HG03558 (cell line): Measurements from ENCODE around the gene TRPV5.
"Not testable (repeated sequence)": the region's sequence is repeated elsewhere in the genome, so short reads cannot be mapped to it uniquely, and the experiment has no call there.

Experiments used
- ATAC-seq: cut with Tn5 transposase; IDR thresholded peaks from one replicate; pipeline ENCODE4 v1.9.1; 2021; ENCODE audit warnings: moderate number of reproducible peaks; ENCODE audit not compliant: unreplicated experiment; ENCODE audit errors: extremely low read depth

TRPV5 gene

DNA sequence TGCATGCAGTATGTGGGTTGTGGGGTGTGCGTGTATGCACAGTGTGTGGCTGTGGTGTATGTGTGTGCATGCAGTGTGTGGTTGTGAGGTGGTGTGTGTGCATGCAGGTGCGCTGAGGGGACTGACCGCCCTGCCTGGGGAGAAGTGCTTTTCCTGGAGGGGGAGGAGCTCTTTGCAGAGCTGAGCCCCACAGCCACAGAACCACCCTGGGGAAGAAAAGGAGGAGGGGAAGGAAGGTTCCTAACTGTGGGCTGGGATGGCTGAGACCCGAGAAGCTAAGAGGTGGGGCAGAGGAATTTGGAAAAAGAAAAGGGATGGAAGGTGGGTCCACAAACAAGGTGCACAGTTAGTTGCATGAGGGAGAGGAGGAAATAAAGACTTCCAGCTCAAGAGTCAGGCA lies at the start of gene TRPV5:
TSS of gene TRPV5 (minus strand) at position 123 of the 400 bp plus-strand sequence. CDS start 287 bp downstream, outside the sequence.
- no peak for ATAC-seq

DNA sequence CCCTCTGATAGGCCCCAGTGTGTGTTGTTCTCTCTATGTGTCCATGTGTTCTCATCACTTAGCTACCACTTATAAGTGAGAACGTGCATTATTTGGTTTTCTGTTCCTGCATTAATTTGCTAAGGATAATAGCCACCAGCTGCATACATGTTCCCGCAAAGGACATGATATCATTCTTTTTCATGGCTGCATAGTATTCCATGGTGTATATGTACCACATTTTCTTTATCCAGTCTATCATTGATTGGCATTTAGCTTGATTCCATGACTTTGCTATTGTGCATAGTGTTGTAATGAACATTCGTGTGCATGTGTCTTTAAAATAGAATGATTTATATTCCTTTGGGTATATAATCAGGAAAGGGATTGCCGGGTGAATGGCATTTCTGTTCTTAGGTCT lies 44.9 kb upstream of the TRPV5 start:
- ATAC-seq: not testable (repeated sequence)

DNA sequence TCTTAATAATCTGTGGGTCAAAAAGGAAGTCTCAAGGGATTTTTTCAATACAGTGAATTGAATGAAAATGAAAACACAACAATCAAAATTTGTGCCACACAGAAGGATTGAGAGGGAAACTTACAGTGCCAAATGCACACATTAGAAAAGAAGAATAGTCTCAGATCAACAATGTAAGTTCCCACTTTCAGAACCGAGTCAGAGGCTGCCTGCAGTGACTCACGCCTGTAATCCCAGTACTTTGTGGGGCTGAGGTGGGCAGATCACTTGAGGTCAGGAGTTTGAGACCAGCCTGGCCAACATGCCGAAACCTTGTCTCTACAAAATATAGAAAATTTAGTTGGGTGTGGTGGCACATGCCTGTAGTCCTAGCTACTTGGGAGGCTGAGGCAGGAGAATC lies 41.1 kb upstream of the TRPV5 start:
- ATAC-seq: no peak

DNA sequence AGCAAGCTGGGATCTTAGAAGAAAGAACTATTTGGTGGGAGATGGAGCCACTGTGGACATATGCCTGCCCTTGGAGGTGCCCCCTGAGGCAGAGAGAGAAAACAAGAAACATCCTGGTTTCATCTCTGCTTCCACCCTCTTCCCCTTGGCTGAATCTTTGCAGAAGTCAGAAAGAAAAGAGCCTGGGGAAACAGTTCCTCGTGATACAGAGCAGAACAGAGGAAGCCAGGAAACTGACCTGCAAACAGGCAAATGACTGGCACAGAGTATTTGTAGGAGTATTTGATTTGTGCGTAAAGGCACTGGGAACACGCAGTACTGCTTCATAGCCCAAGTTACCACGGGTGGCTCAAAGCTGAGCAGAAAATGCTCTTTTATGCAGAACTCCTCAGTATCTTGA lies 35.6 kb upstream of the TRPV5 start:
- ATAC-seq: no peak

DNA sequence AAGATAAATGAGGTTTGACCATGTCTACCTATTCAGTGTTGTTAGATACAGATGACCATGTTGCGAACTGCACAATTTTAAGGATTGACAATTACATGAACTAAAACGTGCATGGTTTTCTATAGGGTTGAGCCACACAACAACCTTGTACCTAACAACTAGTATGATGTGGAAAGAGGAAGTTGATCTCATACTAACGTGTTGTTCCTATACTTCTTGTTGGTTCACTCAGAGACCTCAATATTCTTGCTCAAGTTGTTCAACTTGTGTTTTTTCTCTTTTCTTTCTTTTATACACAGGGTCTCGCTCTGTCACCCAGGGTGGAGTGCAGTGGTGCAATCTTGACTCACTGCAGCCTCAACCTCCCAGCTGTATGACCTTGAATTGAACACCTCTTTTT lies 34.7 kb upstream of the TRPV5 start:
- no peak for ATAC-seq

DNA sequence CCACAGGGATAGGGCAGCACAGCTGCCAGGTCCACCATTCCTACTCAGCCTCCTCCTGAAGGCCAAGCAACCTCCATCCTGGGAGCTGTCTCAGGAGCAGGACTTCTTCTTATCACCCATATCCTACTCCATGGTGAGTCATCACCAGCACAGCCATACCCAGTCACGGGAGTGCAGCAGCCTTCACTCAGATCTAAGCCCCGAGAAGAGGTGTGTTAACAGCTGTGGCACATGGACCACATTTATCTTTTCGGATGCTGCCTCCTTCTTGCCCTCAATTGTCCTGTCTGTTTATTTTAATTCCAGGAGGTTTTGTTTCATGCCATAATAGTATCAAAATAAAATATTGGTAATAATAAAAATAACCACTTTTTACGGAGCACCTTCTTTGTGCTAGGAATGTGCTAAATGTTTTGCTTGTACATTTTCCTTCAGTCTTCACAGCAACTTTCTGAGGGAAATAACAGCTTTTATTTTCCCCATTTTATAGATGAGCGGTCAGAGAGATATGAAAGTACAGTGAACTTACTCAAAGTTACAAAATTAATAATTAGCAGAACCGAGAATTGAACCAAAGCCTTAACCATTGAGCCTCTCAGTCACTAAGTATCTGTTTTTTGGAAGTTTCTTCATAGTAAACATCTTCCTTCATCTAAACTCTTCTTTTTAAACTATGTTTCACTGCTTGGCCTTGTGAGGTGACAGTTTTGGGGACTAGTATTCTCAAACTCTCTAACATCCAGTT lies 31.1 kb upstream of the TRPV5 start:
- ATAC-seq: no peak

DNA sequence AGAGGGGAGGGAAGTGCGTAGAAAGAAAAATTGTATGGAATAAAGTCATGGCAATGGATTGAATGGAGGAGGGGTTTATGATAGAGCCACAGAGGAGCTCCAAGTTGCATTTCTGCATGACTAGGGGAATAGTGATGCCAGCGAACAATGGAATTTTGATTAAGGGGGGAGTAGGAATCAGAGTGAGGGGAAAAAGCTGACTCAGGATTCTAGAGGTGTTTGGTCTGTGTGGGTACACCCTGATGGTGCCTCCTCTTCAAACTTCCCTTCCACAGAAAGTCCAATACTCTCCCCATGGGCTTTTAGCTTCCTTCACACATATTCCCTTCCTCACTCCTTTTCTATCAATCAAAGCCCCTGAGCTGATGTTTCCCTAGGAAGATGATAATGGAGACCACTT lies 30.4 kb upstream of the TRPV5 start:
- no peak for ATAC-seq

DNA sequence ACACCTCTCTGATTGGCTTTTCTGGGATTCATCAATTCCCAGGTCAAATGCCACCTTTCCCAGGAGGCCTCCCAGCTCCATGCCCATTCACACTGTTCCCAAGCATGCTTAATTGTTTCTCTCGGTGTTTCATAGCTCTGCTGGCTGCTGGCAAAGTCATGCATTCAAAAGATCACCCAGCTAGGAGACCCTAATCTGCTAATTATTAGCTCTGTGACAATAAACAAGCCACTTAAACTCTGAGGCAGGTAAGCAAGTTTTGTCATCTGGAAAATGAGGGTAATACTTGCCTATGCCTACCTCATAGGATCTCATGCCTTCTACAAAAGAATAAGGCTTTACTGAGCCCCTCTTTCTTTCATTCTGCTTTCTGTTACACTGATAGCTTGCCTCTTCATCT lies 29.4 kb upstream of the TRPV5 start:
- ATAC-seq: no peak

DNA sequence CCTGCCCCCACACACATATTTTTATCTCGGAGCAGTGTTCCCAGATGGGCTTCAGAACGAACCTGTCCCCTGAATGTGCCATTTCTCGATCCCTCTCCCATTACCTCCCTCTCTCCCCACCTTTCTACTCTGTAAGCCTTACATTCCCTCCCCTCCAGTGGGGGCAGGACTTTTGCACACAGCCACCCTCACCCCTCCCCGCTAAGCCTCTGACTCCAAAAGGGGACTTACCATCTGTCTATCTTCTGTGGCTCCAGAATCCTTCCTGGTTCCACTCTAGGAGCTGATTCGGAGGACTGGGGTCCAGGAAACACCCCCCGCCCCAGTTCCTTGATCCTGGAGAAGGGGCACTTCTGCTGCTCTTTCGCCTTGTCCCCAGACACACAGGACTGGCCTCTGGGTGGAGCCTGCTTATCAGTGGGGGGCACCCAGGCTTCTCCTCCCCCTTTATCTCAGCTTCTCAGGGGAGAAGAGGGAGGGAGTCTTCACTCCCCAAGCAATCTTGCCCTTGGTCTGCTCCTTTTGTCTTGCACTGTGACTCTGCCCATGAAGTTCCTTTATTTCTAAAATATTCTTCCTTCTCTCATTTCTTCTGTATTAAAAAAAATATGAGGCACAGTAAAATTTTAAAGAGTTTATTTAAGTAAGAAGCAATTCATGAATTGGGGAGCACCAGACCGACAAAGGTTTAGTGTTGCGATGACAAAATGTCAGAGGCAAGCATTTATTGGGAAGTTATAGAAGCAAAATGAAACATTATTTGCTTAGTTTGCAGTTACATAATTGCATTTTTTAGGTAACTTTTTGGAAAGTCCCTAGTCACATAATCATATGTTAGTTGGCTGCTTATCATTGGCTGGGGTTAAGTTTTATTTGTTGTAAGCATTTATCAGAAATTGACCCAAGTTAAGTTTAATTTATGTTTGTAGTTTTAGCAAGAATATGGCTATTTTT lies 28.7 kb upstream of the TRPV5 start, which contains the start of gene KEL:
TSS of gene KEL (minus strand) at position 391 of the 954 bp plus-strand sequence. CDS start at position 234, 157 bp downstream.
- no peak for ATAC-seq

DNA sequence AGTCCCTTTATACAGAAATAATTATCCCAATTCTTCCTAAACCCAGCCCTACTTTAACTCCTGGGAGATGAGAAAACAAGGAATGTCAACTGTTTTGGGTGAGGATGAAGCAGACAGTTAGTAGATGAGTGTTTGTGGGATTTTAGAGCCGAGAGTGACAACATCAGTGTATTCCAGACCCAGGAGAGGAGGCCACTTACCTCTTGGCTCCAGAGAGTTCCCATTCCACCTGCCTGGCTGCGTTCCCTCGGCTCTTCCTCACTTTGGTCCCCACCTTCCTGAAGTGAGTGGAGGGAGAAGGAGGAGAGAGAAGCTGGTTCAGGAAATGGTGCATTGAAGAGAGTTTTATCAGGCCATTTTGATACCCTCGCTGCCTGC lies 28.0 kb upstream of the TRPV5 start:
- no peak for ATAC-seq

DNA sequence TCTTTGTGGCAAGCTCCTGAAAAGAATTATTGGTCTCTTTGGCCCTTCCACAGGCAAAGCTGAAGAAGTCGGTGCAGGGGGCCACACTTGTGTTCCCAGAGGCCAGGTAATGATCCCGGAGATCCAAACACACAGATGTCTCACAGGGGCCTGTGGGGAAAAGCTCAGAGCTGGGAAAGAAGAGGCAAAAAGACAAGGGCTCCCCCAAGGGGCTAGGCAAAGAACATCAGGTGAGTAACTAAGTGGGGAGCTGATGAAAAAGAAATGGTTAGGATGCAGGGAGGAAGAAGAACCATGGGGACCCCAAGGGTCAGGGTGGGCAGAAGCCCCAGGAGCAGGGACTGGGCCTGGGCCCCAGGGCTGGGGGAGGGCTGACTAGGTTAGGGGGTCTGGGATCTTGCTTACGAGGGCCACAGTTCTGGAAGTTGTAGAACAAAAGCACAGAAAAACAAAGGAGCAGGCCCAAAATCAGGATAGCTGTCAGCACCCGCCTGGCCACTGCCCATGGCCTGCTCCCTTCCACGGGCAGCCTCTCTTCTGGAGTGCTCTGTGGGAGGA lies 27.5 kb upstream of the TRPV5 start:
- ATAC-seq: no peak

DNA sequence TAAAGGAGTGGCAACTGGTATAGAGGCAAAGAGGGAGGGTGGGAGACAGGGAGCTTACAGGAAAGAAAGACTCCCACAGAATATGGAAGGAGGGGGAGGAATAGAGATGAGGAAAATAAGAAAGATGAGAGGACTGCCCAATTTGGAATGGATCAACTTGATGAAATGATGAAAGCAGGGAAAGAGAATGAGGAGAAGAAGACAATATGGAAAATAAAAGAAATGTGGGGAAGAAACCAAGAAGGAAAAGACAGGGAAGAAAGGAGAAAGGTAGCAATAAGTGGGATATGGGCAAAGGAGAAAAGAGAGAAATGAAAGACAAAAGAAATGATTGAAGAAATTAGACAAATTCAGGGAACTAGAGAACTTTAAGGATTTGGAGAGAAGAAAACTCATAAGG lies 25.7 kb upstream of the TRPV5 start:
- no peak for ATAC-seq

DNA sequence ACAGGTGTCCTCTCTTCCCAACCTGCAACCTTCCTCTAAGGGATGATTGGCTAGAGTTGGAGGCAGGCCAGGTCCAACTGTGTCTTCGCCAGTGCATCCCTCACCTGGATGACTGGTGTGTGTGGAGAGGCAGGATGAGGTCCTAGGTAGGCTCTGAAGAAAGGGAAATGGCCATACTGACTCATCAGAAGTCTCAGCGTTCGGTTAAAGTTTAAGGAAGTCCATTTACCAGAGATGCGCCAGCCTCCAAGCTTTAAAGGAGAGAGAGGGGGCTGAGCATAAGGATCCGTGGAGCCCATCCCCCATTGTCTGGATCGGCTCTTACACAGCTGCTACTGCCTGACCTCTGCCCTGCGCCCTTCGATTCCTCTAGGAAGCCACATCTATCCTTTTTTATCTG lies 24.2 kb upstream of the TRPV5 start:
- no peak for ATAC-seq

DNA sequence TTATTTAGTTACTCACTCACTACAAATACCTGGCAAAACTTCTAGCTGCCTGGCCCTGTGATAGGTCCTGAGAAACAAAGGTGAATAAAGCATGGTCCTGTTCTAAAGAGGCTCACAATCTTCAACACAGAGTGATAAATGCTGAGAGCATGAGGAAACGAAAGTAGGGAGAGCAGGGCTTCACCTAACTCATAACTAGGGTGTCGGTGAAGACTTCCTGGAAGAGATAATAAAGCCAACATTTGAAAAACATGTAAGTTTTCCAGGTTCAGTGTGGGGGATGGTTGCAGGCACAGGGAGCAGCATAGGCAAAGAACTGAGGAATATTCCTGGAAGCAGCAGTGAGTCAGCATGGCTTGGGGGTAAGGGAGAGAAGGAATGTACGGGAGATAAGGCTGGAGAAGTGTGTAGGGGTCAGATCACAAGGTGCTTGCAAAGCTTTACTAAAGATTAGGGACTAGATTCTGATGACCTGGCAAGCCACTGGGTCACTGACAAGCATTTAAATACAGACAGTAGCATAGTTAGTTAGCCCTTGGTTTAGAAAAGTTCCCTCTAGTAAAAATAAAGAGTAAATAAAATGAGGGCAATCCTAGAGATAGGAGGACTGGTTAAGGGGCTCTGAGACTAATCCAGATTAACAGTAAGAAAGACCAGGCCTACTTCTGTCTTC lies 23.5 kb upstream of the TRPV5 start:
- no peak for ATAC-seq

DNA sequence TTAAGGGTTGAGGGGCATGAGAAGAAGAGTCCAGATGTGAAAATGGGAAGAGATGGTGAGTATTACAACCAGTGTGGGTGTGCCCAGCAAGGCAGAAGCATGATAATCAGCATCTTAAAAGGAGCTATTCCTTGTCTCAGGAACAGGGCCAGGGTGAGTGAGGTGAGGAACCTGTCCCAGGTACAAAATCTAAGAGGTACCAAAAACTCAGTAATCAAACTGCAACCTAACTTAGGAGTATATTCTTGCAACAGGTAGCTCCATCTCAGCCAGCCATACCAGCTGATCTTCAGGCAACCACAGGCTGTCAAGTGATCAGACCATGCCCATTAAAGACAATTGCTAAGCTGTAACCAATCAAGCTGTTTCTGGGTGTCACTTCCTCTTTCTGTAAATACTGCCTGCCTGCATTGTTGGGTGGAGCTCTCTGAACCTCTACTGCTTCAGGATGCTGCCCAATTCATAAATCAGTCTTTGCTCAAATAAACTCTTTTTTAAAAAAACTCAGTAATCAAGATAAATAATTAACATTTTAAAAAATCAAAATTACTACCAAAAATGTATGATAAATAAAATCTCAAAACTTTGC lies 21.2 kb upstream of the TRPV5 start:
- no peak for ATAC-seq

DNA sequence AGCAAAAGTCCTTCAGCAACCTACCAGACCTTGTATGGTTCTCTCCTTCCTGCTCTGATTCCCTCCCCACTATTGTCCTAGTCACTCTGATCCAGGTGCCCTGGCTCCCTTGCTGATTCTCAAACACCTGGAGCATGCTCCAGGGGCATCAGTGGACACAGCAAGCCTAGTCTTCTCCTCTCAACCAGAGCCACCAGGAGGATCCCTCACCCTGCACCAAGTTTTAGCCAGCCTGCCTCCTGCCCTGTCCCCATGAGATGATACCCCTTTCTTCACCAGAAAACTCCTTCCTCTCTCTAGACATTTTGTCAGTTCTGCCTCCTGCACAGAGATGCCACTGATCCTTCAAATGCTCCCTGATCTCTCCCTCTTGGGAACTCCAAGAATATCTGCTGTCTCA lies 16.7 kb upstream of the TRPV5 start:
- ATAC-seq: no peak

DNA sequence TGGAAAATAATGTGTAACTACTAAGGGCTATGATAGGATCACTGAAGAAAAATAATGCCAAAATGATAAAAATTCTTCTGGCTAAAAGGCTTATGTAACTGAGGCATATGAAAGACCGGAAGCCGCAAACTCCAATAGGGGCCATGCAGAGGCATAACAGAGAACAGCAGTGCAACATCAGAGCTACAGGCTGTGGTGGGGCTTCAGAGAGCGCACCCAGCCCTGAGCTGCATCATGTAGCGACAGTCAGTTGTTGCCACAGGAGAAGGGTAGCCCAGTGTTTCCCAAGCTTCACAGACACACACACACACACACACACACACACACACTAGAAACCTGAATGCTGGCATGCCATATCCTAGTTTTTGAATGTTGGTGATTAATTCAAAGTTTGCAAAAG lies 15.1 kb upstream of the TRPV5 start:
- no peak for ATAC-seq

DNA sequence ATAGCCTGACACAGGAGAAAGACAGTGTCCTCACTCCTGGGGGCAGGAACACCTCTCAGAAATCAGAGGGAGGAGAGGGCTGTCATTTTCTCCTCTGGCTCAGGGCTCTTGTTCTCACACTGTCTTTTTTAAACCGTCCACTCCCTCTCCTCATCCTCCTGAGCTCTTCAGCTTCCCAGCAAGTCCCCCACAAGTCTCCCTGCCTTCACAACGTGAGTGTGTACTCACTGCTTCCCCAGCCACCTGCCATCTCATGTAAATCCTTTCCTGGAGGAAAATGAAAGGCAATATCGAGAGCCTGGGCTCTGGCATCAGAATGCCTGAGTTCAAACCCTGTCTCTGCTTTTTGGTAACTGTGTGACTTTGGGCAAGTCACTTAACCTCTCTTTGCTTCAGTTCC lies 11.5 kb upstream of the TRPV5 start:
- ATAC-seq: no peak

DNA sequence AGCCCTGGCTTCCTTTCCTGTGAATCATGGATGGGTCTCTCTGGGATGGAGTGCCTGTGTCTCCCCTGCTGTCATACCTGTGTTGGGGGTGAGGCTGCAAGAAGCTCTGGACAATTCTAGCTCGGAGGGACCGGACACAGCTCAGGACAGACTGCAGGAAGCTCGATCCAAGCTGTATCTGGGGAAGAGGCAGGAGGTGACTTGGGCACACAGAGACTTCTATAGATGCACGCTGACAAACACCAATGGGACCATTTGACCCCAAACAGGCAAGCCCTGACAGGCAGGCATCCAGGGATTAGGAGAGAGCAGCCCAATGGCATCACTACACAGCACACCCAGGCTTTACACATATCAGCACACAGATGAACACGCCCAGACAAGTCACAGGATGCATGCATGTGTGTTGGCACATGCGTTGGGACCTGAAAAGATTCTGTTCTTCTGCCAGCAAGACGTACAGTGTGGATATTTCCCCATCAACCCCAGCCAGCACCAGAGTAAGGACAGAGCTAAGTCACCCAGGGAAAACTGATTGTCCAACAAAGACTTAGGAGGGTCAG lies 10.2 kb upstream of the TRPV5 start:
- no peak for ATAC-seq

DNA sequence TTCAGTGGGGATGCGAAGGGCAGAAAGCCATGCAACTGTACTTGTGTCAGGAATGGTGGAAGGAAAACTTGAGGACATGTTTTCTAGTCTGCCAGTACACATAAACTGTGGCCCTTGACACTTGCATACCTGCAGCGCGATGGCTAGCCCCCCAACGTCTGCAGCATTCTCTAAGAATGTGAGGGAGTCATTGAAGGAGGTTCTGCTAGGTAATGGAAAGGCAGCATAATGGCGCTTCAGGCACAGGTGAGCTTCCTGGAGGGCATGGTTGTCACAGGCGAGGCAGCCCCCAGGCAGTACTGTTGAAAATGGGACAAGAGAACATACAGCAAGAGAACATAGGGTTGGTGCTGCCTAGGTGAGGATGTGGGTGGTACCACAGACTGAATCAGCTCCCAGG lies 9.2 kb upstream of the TRPV5 start:
- no peak for ATAC-seq
